Smooth muscle cell (in vitro differentiated cells): ENCODE results near the gene DOCK4. TPM values are rescaled to one million over a fixed set of nuclear protein-coding genes. Genes with fewer than 3 reads are reported as not detected.

Source experiments
- DNase-seq: peaks from one replicate; lab custom pipeline; 2025; ENCODE audit not compliant: unreplicated experiment; lab: John Stamatoyannopoulos, UW
- H2AFZ ChIP-seq: fragments of 200-600 bp; sonication (generic); 2 replicates; pipeline ENCODE4 v1.6.0; 2016; ENCODE audit warnings: antibody characterized with exemption, low read depth, mild to moderate bottlenecking
- H3F3A ChIP-seq: fragments of 200-600 bp; sonication (generic); 2 replicates; pipeline ENCODE4 v1.6.0; 2017; ENCODE audit warnings: antibody characterized with exemption, low read depth
- H3K27ac ChIP-seq: fragments of 200-600 bp; sonication (generic); 2 replicates; pipeline ENCODE4 v1.5.1; 2016; ENCODE audit warnings: low read depth, mild to moderate bottlenecking
- H3K27me3 ChIP-seq: fragments of 200-600 bp; sonication (generic); 2 replicates; pipeline ENCODE4 v1.6.1; 2016; ENCODE audit warnings: low read depth, mild to moderate bottlenecking
- H3K36me3 ChIP-seq: fragments of 200-600 bp; sonication (generic); 2 replicates; pipeline ENCODE4 v1.5.1; 2016; ENCODE audit warnings: low read depth
- H3K4me1 ChIP-seq: fragments of 200-600 bp; sonication (generic); 2 replicates; pipeline ENCODE4 v1.5.1; 2016; ENCODE audit warnings: low read depth
- H3K4me2 ChIP-seq: fragments of 200-600 bp; sonication (generic); 2 replicates; pipeline ENCODE4 v1.6.0; 2016; ENCODE audit warnings: mild to moderate bottlenecking
- H3K4me3 ChIP-seq: fragments of 200-600 bp; sonication (generic); 2 replicates; pipeline ENCODE4 v1.5.1; 2016; ENCODE audit warnings: mild to moderate bottlenecking
- H3K79me2 ChIP-seq: fragments of 200-600 bp; sonication (generic); 2 replicates; pipeline ENCODE4 v1.6.0; 2016; ENCODE audit warnings: low read depth, mild to moderate bottlenecking
- H3K9ac ChIP-seq: fragments of 200-600 bp; sonication (generic); 2 replicates; pipeline ENCODE4 v1.6.0; 2016; ENCODE audit warnings: low read depth
- H3K9me3 ChIP-seq: fragments of 200-600 bp; sonication (generic); replicated peaks from 2 replicates; pipeline ENCODE4 v1.5.1; 2016; ENCODE audit warnings: low read depth
- H4K20me1 ChIP-seq: fragments of 200-600 bp; sonication (generic); 2 replicates; pipeline ENCODE4 v1.6.0; 2016; ENCODE audit warnings: low read depth
- WGBS: methylation state at CpG from one replicate; pipeline ENCODE4 v1.1.7; 2016; ENCODE audit warnings: low lambda C conversion rate; 5-methylcytosine and 5-hydroxymethylcytosine counted together
- polyA plus RNA-seq: library from polyadenylated mRNA; unstranded; fragments of >200 nt; fragmentation: Nextera tagmentation; extraction: Ambion mirVana; gene quantifications from 2 replicates; pipeline ENCODE4 v1.2.1, GENCODE V29; 2016
- total RNA-seq: library from RNA; depleted of rRNA; stranded (reverse); fragments of >200 nt; gene quantifications from 2 replicates; pipeline ENCODE4 v1.2.3, GENCODE V29; 2014
- TF ChIP-seq, protein P1 (sequence below): fragments of 200-600 bp; sonication (generic); IDR thresholded peaks from 2 replicates; pipeline ENCODE4 v1.5.1; 2017; ENCODE audit warnings: borderline replicate concordance, mild to moderate bottlenecking, antibody characterized with exemption; ENCODE audit not compliant: insufficient read depth, poor library complexity, severe bottlenecking

The DOCK4 gene
- total and polyA plus RNA-seq, 2 experiments from 2014 or later, result 7.4 to 20.5 TPM

DNA sequence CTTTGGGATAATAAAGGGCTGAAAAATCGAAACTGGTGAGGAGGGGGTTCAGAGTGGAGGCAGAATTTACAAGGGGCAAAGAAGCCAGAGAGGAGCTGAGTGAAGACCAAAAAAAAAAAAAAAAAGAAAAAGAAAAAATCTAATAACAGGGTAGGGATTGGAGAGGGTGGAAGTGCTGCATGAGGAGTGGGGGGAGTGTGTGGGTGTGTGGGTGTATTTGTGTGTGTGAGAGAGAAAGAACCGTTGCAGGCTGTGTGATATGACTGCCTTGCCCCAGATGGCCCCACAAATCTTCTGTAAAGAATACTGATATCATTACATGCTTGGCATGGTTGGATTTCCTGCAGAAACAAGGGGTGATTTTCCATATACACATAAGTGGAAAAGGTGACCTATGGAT is 436.1 kb downstream of the DOCK4 start:
- Histone ChIP-seq H3K4me3 (no peak overlapping the region), H3K4me1 (no peaks in the 10 kb centered on the region), H4K20me1 (no peaks in the 10 kb centered on the region), H3K36me3 (no peaks in the 10 kb centered on the region), H3K9me3 (no peaks in the 10 kb centered on the region), H3K79me2 (no peaks in the 10 kb centered on the region), H3K4me2 (no peak overlapping the region), H2AFZ (no peak overlapping the region), H3K27ac (no peak overlapping the region), H3K27me3 (no peaks in the 10 kb centered on the region), H3F3A (no peaks in the 10 kb centered on the region), H3K9ac (no peak overlapping the region)
- TF ChIP-seq, protein P1, sequence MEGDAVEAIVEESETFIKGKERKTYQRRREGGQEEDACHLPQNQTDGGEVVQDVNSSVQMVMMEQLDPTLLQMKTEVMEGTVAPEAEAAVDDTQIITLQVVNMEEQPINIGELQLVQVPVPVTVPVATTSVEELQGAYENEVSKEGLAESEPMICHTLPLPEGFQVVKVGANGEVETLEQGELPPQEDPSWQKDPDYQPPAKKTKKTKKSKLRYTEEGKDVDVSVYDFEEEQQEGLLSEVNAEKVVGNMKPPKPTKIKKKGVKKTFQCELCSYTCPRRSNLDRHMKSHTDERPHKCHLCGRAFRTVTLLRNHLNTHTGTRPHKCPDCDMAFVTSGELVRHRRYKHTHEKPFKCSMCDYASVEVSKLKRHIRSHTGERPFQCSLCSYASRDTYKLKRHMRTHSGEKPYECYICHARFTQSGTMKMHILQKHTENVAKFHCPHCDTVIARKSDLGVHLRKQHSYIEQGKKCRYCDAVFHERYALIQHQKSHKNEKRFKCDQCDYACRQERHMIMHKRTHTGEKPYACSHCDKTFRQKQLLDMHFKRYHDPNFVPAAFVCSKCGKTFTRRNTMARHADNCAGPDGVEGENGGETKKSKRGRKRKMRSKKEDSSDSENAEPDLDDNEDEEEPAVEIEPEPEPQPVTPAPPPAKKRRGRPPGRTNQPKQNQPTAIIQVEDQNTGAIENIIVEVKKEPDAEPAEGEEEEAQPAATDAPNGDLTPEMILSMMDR, result no peak
- DNase-seq, result no peak
- WGBS, result 65% methylated on average over 2 of the region's 2 CpGs

DNA sequence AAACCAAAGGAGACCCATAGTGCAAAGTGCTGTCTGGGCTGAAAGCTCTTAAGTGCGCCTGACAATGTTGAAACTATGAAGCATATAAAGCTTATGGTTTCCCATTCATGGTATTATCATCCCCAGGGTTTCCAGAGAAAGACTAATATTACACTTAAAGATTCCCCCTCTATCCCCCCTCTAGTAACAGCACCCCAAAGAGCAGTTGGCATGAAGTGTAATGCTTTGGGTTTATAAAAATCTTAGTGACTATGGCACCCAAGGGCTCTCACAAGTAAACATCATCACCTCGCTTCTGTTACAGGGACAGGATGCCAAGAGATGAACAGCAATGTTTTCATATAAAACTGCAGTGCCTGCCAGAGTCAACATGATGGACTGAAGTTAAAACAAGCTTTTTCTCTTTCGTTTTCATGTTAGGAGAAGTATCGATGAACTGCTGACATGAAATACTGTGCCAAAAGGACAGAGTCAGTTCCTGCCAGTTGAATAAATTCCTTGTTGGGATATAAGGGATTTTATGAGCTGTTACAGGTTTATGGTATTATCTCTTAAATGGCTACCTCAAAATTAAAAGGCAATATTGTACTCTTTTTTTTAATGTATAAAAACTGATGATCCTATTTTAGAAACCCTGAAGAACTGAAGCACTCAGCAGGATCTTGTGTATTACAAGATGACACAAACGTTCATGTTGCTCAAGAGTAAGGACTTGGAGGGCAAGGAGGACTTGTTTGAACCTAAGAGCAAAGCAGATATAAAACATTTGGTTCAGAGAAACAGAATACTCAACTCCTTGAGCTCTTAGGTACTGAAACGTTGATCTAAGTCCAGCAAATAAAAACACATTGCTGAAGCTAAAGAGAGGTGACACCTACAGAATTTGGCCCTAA is 440.2 kb downstream of the DOCK4 start:
- Histone ChIP-seq H3K9ac (no peak overlapping the region), H3K27ac (no peak overlapping the region), H4K20me1 (no peaks in the 10 kb centered on the region), H3K4me3 (no peak overlapping the region), H3K9me3 (no peaks in the 10 kb centered on the region), H3K4me1 (no peaks in the 10 kb centered on the region), H3K27me3 (no peaks in the 10 kb centered on the region), H3F3A (no peaks in the 10 kb centered on the region), H3K36me3 (no peaks in the 10 kb centered on the region), H3K79me2 (no peaks in the 10 kb centered on the region), H3K4me2 (no peak overlapping the region), H2AFZ (no peak overlapping the region)
- no peak for DNase-seq
- TF ChIP-seq, protein P1, result no peak
- 80% methylated on average over 6 of the region's 6 CpGs for WGBS

DNA sequence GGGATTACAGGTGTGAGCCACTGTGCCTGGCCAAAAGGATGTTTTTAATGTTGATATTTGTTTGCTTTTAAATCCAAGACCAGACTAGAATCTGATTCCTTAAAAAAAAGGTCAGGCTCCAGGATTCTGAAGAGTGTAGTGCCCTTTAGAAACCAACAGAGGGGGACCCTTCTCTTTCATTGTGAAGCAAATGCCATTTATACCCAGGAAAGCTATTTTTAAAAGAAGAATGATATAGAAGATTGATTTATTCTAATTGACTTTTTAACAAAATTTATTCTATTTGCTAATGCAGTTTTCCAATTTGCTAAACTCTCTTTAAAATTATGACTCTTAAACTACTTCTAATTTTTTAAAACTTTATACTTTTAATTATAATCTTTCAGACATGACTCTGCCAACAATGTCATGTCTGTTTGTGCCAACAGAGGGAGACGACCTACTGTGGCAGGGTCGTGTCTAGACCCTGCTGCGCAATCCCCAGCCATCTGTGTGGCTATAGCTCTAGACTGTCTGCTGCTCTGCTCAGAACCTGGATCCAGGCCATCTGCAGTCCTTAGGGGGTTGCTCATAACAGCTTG is 442.9 kb downstream of the DOCK4 start:
- H2AFZ ChIP-seq, result no peak overlapping the region
- H3K36me3 ChIP-seq, result peaks cover 5% of the 10 kb centered on the region
- no peaks in the 10 kb centered on the region for H4K20me1 ChIP-seq
- no peak overlapping the region for H3K4me3 ChIP-seq
- 30% methylated on average over 3 of the region's 3 CpGs for WGBS
- no peak for DNase-seq
- TF ChIP-seq, protein P1, result peak; percentile 70
- H3K9ac ChIP-seq, result no peak overlapping the region
- no peaks in the 10 kb centered on the region for H3K79me2 ChIP-seq
- H3K27ac ChIP-seq, result no peak overlapping the region
- no peak overlapping the region for H3K4me2 ChIP-seq
- no peaks in the 10 kb centered on the region for H3K9me3 ChIP-seq
- no peaks in the 10 kb centered on the region for H3K27me3 ChIP-seq
- H3K4me1 ChIP-seq, result no peaks in the 10 kb centered on the region
- no peaks in the 10 kb centered on the region for H3F3A ChIP-seq
